Mucosa of descending colon (tissue), 3 donors: ENCODE data around the gene TIGIT. TPM values are rescaled to one million over a fixed set of nuclear protein-coding genes. Genes with fewer than 3 reads are reported as not detected.

Source experiments
- ATAC-seq: fragments of 200-7000 bp; cut with Tn5 transposase; one replicate; pipeline ENCODE4 v1.9.1; 2020; ENCODE audit warnings: mild to moderate bottlenecking, moderate library complexity
- DNase-seq, 3 donors: peaks; one replicate each; pipeline ENCODE4 v3.0.0-alpha.2; 2020
- H3K36me3 ChIP-seq: fragments of 200-600 bp; one replicate; pipeline ENCODE4 v1.8.0; 2021; ENCODE audit warnings: low read depth, mild to moderate bottlenecking
- H3K4me1 ChIP-seq: fragments of 200-600 bp; one replicate; pipeline ENCODE4 v1.8.0; 2021; ENCODE audit warnings: low read depth, mild to moderate bottlenecking
- H3K4me3 ChIP-seq: fragments of 200-600 bp; one replicate; pipeline ENCODE4 v1.8.0; 2021; ENCODE audit warnings: mild to moderate bottlenecking
- H3K9me3 ChIP-seq: fragments of 200-600 bp; one replicate; pipeline ENCODE4 v1.8.0; 2021; ENCODE audit warnings: mild to moderate bottlenecking
- CTCF ChIP-seq: fragments of 200-600 bp; IDR thresholded peaks from one replicate; pipeline ENCODE4 v1.8.0; 2022; ENCODE audit warnings: antibody characterized with exemption, mild to moderate bottlenecking
- intact Hi-C, 2 donors: fragments of 100-400 bp; cut with DNase I in 1 of 2; cut with micrococcal nuclease in 1 of 2; formaldehyde crosslinking; loops; one replicate each; pipeline versions ENCODE4 v1.11.0 to v1.11.1; 2022; cut with DNase I, micrococcal nuclease
- total RNA-seq, 3 donors: library from RNA; stranded (reverse); fragmentation: NEBNext Ultra II Directional in 2 of 3; extraction: Animal tissue kit (Norgen Biotek cat#: 25700) in 2 of 3; gene quantifications; one replicate each; pipeline versions ENCODE4 v1.2.1 to v1.2.4, GENCODE V29; 2021 to 2023
- donor health status: DM: no; HTN: no; CAD: no; lungs with moderate emphysema.
- donor health status: DM: no; HTN: no; CAD: no.
- donor health status: DM: no; HTN: yes; CAD: no.

Gene TIGIT
- total RNA-seq, 3 donors from 2014 or later = 0.54 to 1.6 (median 0.84) TPM

- no peak for TF ChIP-seq CTCF
- DNase-seq (no peak), ATAC-seq (no peak)
- H3K4me1 ChIP-seq = no peaks in the 10 kb centered on the region
- H3K9me3 ChIP-seq = no peaks in the 10 kb centered on the region
- intact Hi-C loops = no loop called here
- H3K4me3 ChIP-seq = no peak overlapping the region
- no peaks in the 10 kb centered on the region for H3K36me3 ChIP-seq
Observed at GRCh38 chr3:114331710-114332109, 37.9 kb downstream of the TIGIT start.

GRCh38 chr3:114332342-114333179, 38.7 kb downstream of the TIGIT start:
- H3K36me3 ChIP-seq = no peaks in the 10 kb centered on the region
- DNase-seq = no peak
- no peaks in the 10 kb centered on the region for H3K9me3 ChIP-seq
- H3K4me3 ChIP-seq = no peak overlapping the region
- TF ChIP-seq CTCF = no peak
- intact Hi-C loops = no loop called here
- peak; percentile 43 for ATAC-seq
- H3K4me1 ChIP-seq = no peaks in the 10 kb centered on the region

- H3K36me3 ChIP-seq = no peaks in the 10 kb centered on the region
- H3K4me3 ChIP-seq = no peak overlapping the region
- H3K4me1 ChIP-seq = no peaks in the 10 kb centered on the region
- no peak for TF ChIP-seq CTCF
- intact Hi-C loops = no loop called here
- no peaks in the 10 kb centered on the region for H3K9me3 ChIP-seq
- ATAC-seq (no peak), DNase-seq (no peak)
Observed at GRCh38 chr3:114333180-114333922, 39.5 kb downstream of the TIGIT start.

GRCh38 chr3:114333923-114334240, 40.1 kb downstream of the TIGIT start:
- Histone ChIP-seq H3K36me3 (no peaks in the 10 kb centered on the region), H3K4me1 (no peaks in the 10 kb centered on the region), H3K9me3 (no peaks in the 10 kb centered on the region), H3K4me3 (no peak overlapping the region)
- no peak for ATAC-seq
- intact Hi-C loops = no loop called here
- DNase-seq = no peak
- TF ChIP-seq CTCF = no peak

GRCh38 chr3:114336122-114336697, 42.4 kb downstream of the TIGIT start:
- H3K9me3 ChIP-seq = no peaks in the 10 kb centered on the region

More at GRCh38 chr3:114336122-114336697, 42.4 kb downstream of the TIGIT start:
- no peak for ATAC-seq
- intact Hi-C loops = no loop called here
- TF ChIP-seq CTCF = no peak
- H3K36me3 ChIP-seq = no peaks in the 10 kb centered on the region
- no peak overlapping the region for H3K4me3 ChIP-seq
- no peak for DNase-seq
- H3K4me1 ChIP-seq = no peaks in the 10 kb centered on the region
